ENCODE results near the gene ACAD9. TPM values are rescaled to one million over a fixed set of nuclear protein-coding genes. Genes with fewer than 3 reads are reported as not detected.

The ACAD9 gene
- total RNA-seq, 1 donor from 2014 or later: 32.4 TPM

Other genes with a start within 250 kb of the ACAD9 start
- 283 and 317 TPM in 2 replicates for gene RPN1, start 228.8 kb upstream of the ACAD9 start, total RNA-seq
- 305 and 319 TPM in 2 replicates for gene RAB7A, start 153.4 kb upstream of the ACAD9 start, total RNA-seq
- gene CFAP92, start 114.5 kb downstream of the ACAD9 start, total RNA-seq: 0.10 and 0.52 TPM in 2 replicates
- not detected in 2 replicates for gene EFCC1, start 121.7 kb downstream of the ACAD9 start, total RNA-seq
- gene GP9, start 181.2 kb downstream of the ACAD9 start, total RNA-seq: not detected in 2 replicates
- gene RAB43, start 242.2 kb downstream of the ACAD9 start, total RNA-seq: 34.5 and 35.0 TPM in 2 replicates